Measurements from ENCODE around the gene ENO1. TPM values are rescaled to one million over a fixed set of nuclear protein-coding genes. Genes with fewer than 3 reads are reported as not detected.
A peak's percentile ranks its signal among the peaks of the same experiment; 100 is the strongest.

ENO1 gene
- total and polyA plus RNA-seq, 2 of the 8 experiments (the other 6 are each of a cell fraction or from before 2014, with no cell fraction given): 1,763 to 2,117 TPM

- Histone ChIP-seq H3K4me3 (ENCODE audit: extremely low read depth in 1 of 4, insufficient read depth in 2 of 4, low read depth in 3 of 4, low read length in 4 of 4) (no peak overlapping the region), H4K5ac (ENCODE audit: insufficient read length, low read depth, low read length) (no peak overlapping the region), H3K56ac (replicated peaks; ENCODE audit: insufficient read length, low read depth, low read length) (no peak overlapping the region), H2BK12ac (ENCODE audit: low read depth, low read length) (no peak overlapping the region), H4K20me1 (replicated peaks in 1 of 2; ENCODE audit: control insufficient read depth in 1 of 2, insufficient read depth in 2 of 2, low read length in 2 of 2) (peaks cover 17 to 25% of the 10 kb centered on the region in 2 experiments), H3K4ac (replicated peaks; ENCODE audit: insufficient read length, low read depth, low read length) (no peak overlapping the region), H3K18ac (ENCODE audit: extremely low read depth, low read length) (no peak overlapping the region), H2BK5ac (ENCODE audit: low read depth, low read length) (no peak overlapping the region), H3K9ac (replicated peaks in 1 of 4; ENCODE audit: extremely low read depth in 1 of 4, low read depth in 3 of 4, low read length in 3 of 4) (peak overlapping the region in 1 of 4 experiments; percentile 19; a peak in 1 of 7 replicates), H3K14ac (ENCODE audit: insufficient read length) (no peak overlapping the region), H2AK5ac (ENCODE audit: low read depth, low read length) (no peak overlapping the region), H3K79me1 (ENCODE audit: low read depth, low read length) (no peaks in the 10 kb centered on the region), H3K9me3 (ENCODE audit: insufficient read depth in 2 of 2, low read depth in 1 of 2, low read length in 1 of 2) (no peaks in the 10 kb centered on the region), H2BK15ac (ENCODE audit: low read length) (no peak overlapping the region), H3K27ac (ENCODE audit: low read depth, low read length) (peak overlapping the region; percentile 26; the same call in 1 of the 2 replicates), H4K91ac (replicated peaks; ENCODE audit: insufficient read length, low read length) (no peak overlapping the region), H2BK20ac (ENCODE audit: low read length) (no peak overlapping the region), H2AFZ (ENCODE audit: low read length) (no peak overlapping the region), H2BK120ac (replicated peaks; ENCODE audit: low read depth, low read length) (no peak overlapping the region), H3K4me2 (ENCODE audit: insufficient read depth in 1 of 2, low read depth in 2 of 2, low read length in 2 of 2) (no peak overlapping the region), H3K23me2 (ENCODE audit: low read depth, low read length) (no peaks in the 10 kb centered on the region), H3K4me1 (replicated peaks in 1 of 4; ENCODE audit: control insufficient read depth in 3 of 4, insufficient read depth in 4 of 4, low read length in 3 of 4) (peaks cover 2 to 3% (median 3%) of the 10 kb centered on the region in 4 experiments; a peak in 5 of 7 replicates), H3K36me3 (ENCODE audit: control insufficient read depth in 2 of 4, insufficient read depth in 4 of 4, low read length in 3 of 4) (peaks cover 39 to 61% (median 47%) of the 10 kb centered on the region in 4 experiments), H3K79me2 (ENCODE audit: control insufficient read depth in 1 of 2, insufficient read depth in 2 of 2, low read length in 2 of 2) (no peaks in the 10 kb centered on the region), H4K8ac (ENCODE audit: extremely low read depth, insufficient read depth, low read length) (no peak overlapping the region; the same call in 1 of the 2 replicates), H3K27me3 (replicated peaks in 1 of 4; ENCODE audit: control insufficient read depth in 3 of 4, extremely low read depth in 1 of 4, insufficient read depth in 3 of 4, low read length in 3 of 4) (no peaks in the 10 kb centered on the region), H3K23ac (ENCODE audit: insufficient read length) (no peak overlapping the region)
- 95% methylated on average over 2 of the region's 2 CpGs; no CpG with 5 or more reads in 1 of the 2 experiments for WGBS, 2 experiments (ENCODE audit: extremely low coverage in 1 of 2, insufficient coverage in 1 of 2, insufficient read length in 1 of 2, insufficient replicate concordance in 2 of 2, low coverage in 1 of 2, low lambda C conversion rate in 2 of 2, missing lambda C conversion rate in 1 of 2)
- POLR2A ChIA-PET (ENCODE audit: partially characterized antibody): interaction anchor here (0.8 to 39.6 kb wide), 9 partner anchors 5 to 147 kb away, joined by 3 to 880 read pairs (median 3); partner anchors contain the start of gene ENO1
- CTCF ChIA-PET (ENCODE audit: partially characterized antibody): interaction anchor here (0.6 to 8.9 kb wide), 18 partner anchors 9 to 526 kb away, joined by 3 to 128 read pairs (median 4); no protein-coding TSS in a partner anchor
- FAIRE-seq: no peak
- DNase-seq (ENCODE audit: low read depth in 1 of 2, low spot score in 2 of 2): no peak
- TF ChIP-seq TAF7 (optimal IDR thresholded peaks at IDR 0.05; ENCODE audit: borderline replicate concordance, low read depth, low read length) (no peak), YY1 (IDR thresholded peaks at IDR 0.05; ENCODE audit: low read depth, low read length) (no peak), MAFK (IDR thresholded peaks at IDR 0.05; ENCODE audit: low read depth, low read length) (peak; percentile 27; the same call in 1 of the 2 replicates), SRF (IDR thresholded peaks at IDR 0.05; ENCODE audit: low read depth, low read length) (peak; percentile 63), CTCF (IDR thresholded peaks at IDR 0.05; ENCODE audit: control extremely low read depth in 1 of 3, insufficient read depth in 1 of 3, low read depth in 1 of 3, low read length in 3 of 3) (no peak), KDM4A (IDR thresholded peaks at IDR 0.05; ENCODE audit: low read depth, low read length, severe bottlenecking) (no peak), SUZ12 (IDR thresholded peaks at IDR 0.05; ENCODE audit: low read length) (no peak), TEAD4 (IDR thresholded peaks at IDR 0.05; ENCODE audit: low read depth, low read length) (0 out of 2 replicates have a peak, but pooled peaks have one; percentile 12), SP4 (IDR thresholded peaks at IDR 0.05; ENCODE audit: low read length) (no peak), CTBP2 (IDR thresholded peaks at IDR 0.05; ENCODE audit: borderline replicate concordance, insufficient read depth, insufficient read length, low read length) (no peak)
These were observed 20.3 kb downstream of the ENO1 start for GRCh38 chr1:8858112-8858668.

Measured in H1 (cell line).